ENCODE data around the gene ZBTB40.

ZBTB40 gene, protein sequence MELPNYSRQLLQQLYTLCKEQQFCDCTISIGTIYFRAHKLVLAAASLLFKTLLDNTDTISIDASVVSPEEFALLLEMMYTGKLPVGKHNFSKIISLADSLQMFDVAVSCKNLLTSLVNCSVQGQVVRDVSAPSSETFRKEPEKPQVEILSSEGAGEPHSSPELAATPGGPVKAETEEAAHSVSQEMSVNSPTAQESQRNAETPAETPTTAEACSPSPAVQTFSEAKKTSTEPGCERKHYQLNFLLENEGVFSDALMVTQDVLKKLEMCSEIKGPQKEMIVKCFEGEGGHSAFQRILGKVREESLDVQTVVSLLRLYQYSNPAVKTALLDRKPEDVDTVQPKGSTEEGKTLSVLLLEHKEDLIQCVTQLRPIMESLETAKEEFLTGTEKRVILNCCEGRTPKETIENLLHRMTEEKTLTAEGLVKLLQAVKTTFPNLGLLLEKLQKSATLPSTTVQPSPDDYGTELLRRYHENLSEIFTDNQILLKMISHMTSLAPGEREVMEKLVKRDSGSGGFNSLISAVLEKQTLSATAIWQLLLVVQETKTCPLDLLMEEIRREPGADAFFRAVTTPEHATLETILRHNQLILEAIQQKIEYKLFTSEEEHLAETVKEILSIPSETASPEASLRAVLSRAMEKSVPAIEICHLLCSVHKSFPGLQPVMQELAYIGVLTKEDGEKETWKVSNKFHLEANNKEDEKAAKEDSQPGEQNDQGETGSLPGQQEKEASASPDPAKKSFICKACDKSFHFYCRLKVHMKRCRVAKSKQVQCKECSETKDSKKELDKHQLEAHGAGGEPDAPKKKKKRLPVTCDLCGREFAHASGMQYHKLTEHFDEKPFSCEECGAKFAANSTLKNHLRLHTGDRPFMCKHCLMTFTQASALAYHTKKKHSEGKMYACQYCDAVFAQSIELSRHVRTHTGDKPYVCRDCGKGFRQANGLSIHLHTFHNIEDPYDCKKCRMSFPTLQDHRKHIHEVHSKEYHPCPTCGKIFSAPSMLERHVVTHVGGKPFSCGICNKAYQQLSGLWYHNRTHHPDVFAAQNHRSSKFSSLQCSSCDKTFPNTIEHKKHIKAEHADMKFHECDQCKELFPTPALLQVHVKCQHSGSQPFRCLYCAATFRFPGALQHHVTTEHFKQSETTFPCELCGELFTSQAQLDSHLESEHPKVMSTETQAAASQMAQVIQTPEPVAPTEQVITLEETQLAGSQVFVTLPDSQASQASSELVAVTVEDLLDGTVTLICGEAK

DNA sequence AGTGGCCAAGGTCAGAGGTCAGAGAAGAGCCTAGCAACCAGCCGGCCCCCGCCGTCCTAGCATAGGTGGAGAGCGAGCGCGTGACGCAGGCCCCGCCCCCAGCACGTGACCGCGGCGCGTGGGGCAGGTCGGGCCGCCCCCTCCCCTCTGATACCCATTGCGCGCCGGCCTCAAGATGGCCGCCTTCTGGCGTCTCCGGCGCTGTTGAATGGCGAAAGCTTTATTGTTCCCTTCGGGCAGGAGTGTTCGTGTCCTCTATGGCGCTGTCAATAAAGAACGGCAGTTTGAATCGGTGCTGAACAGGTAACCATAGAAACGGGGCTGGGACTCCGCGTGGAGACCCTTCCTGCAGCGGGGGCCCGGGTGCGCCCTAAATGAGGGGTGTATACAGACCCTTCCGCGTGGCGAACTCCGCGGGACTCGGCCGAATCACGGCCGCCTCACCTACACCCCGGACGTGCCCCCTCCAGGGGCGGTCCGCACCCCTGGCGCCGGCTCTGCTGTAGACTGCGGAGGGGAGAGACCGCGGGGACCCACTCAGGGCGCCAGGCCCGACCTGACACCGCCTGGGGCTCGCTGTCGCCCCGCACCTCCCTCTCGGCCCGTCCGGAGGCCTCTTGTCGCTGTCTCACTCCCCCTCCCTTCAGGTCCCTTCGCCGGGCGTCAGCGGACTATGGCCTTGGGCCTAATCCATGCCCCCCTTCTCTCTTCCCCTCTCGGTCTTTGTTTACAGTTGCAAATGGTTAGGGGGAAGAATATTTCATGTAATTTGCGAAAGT, at the start of gene ZBTB40:
Gene ZBTB40 (plus strand): TSS at position 150 of the 779 bp plus-strand sequence. CDS start 38,098 bp downstream, outside the sequence.
- peak; percentile 97 for DNase-seq (ENCODE audit: low read depth)
- H3K4me3 ChIP-seq (ENCODE audit: control insufficient read depth, low read depth, low read length), result peak within 1 kb of the TSS; percentile 86
- TF ChIP-seq, protein P1, sequence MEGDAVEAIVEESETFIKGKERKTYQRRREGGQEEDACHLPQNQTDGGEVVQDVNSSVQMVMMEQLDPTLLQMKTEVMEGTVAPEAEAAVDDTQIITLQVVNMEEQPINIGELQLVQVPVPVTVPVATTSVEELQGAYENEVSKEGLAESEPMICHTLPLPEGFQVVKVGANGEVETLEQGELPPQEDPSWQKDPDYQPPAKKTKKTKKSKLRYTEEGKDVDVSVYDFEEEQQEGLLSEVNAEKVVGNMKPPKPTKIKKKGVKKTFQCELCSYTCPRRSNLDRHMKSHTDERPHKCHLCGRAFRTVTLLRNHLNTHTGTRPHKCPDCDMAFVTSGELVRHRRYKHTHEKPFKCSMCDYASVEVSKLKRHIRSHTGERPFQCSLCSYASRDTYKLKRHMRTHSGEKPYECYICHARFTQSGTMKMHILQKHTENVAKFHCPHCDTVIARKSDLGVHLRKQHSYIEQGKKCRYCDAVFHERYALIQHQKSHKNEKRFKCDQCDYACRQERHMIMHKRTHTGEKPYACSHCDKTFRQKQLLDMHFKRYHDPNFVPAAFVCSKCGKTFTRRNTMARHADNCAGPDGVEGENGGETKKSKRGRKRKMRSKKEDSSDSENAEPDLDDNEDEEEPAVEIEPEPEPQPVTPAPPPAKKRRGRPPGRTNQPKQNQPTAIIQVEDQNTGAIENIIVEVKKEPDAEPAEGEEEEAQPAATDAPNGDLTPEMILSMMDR (conservative IDR thresholded peaks at IDR 0.05; ENCODE audit: control insufficient read depth, insufficient read depth, low read depth, low read length), result no peak

DNA sequence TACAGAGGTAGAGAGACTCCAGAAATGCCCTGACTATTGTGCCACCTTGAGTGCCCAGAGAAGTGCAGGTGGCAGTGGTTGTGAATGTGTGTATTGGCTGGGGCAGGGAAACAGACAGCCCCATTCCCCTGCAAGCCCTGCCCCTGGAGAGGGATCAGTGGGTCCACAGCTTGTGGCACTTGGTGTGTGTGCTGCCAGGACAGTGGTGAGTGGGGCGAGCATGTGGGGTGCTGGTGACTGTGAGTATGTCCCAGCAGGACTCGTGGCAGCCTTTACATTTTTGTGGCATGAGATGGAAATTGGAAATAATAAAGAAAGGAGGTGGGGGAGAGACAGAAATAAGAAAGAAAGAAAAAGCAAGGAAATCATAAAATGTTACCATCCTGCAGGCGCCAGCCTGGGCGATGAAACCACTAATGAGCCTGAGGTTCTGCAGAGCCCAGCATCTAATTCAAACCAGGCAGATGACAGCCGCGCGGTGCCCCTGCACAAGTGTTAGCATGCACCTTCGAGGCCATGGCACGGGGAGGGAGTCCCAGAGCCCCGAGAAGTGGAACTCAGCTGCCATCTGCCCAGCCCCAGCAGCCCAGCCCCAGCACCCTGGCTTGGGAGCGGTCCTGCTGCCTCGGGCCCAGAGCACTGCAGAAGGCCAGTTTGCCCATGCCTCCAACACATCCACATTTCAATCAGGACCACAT, 49.1 kb upstream of the ZBTB40 start:
- no peak overlapping the region for H3K4me3 ChIP-seq (ENCODE audit: control insufficient read depth, low read depth, low read length)
- no peak for DNase-seq (ENCODE audit: low read depth)
- TF ChIP-seq, protein P1 (conservative IDR thresholded peaks at IDR 0.05; ENCODE audit: control insufficient read depth, insufficient read depth, low read depth, low read length), result no peak

DNA sequence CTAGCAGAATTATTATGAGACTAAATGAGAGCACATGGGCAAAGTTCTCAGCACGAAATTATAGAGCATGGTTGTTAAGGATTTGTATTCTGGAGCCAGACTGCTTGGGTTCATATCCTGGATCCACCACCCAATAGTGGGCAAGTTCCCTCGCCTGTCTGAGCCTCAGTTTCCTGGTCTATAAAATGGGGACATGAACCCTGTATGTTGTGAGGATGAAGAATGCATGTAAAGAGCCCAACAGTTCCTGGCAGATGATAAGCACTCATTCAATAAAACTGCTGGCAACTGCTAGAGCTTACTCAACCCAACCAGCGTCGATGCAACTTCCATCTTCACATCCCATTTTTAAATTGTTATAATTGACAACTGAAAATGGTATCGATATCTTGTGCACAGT, 47.2 kb upstream of the ZBTB40 start:
- TF ChIP-seq, protein P1 (conservative IDR thresholded peaks at IDR 0.05; ENCODE audit: control insufficient read depth, insufficient read depth, low read depth, low read length), result no peak
- no peak for DNase-seq (ENCODE audit: low read depth)
- H3K4me3 ChIP-seq (ENCODE audit: control insufficient read depth, low read depth, low read length), result no peak overlapping the region

DNA sequence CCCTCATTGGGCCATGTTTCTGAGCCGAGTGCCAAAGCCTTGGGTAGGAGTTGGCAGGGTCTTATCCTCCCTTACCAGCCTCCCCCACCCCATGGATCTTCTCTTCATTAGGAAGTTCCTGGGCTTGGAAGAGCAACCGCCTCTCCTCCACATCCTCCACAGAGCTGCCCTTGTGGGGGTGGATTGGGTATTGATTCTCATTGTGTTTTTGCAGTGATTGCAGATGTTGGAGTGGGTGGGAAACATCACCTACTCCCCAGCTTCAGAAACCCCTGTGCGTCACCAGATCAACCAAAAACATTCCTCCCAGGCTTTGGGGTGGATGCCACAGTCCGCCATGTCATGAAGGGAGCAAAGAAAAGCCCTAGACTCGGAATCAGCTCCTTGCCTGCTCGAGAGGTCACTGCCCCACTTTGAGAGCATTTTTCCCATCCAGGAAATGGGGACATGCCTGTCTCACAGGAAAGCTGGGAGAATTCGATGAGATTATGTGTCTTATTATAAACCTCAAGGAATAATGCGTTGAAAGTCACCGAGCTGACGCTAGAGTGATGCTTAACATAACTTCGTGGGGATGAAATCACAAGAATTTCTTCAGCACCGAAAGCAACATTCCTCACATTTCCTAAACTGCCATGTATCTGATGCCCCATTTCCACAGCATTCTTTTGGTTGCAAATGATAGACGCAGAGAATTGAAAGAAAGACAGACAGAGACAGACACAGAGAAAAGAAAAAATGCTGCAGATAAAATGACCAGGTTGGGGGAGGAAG, 44.7 kb upstream of the ZBTB40 start:
- DNase-seq (ENCODE audit: low read depth), result no peak
- TF ChIP-seq, protein P1 (conservative IDR thresholded peaks at IDR 0.05; ENCODE audit: control insufficient read depth, insufficient read depth, low read depth, low read length), result no peak
- no peak overlapping the region for H3K4me3 ChIP-seq (ENCODE audit: control insufficient read depth, low read depth, low read length)

DNA sequence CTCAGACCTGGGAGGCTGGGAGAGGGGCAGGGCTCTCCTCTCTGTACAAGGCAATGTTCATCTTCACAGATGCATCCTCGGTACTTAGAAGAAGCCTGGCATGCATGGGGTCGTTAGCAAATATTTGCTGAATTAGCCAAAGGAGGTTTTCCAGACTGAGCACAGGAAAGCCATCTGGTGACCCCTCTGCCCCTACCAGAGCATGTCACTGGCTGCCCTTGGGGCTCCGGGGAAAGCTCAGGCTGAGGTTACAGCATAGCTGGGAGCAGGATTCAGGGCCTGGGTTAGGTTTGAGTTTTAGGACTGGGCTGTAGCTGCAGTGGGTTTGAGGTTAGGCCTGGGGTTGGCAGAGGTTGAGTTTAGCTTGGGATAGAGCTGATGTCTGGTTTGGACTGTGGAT, 43.4 kb upstream of the ZBTB40 start:
- no peak for DNase-seq (ENCODE audit: low read depth)
- H3K4me3 ChIP-seq (ENCODE audit: control insufficient read depth, low read depth, low read length), result no peak overlapping the region
- TF ChIP-seq, protein P1 (conservative IDR thresholded peaks at IDR 0.05; ENCODE audit: control insufficient read depth, insufficient read depth, low read depth, low read length), result no peak
